Measurements from ENCODE around the gene MCF2L2. TPM values are rescaled to one million over a fixed set of nuclear protein-coding genes. Genes with fewer than 3 reads are reported as not detected.

The MCF2L2 gene
- total and polyA plus RNA-seq, 7 donors, result 0.17 to 2.7 (median 0.57) TPM

DNA sequence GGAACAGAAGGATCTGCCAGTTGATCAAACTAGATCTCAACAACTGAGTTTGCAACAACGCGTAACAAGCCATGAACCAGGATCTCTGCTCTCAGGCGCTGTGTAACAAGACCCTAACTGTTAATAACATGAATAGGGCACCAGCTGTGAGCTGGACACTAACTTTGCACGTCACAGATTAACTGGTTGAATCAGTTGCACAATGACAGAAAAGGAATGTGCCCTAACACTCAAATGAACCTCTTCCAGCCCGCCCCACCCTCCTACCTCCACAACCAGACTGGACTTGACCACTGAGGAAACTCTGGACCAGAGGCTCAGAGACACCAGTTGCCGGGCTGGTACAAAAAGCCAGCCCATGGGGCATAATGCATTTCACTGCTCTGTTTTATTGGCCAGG, 34.3 kb downstream of the MCF2L2 start:
- H3K9me3 ChIP-seq, result no peaks in the 10 kb centered on the region
- no peak overlapping the region for H3K4me3 ChIP-seq
- ATAC-seq, result peak in 2 of 4 donors; percentile 18 to 30
- H3K36me3 ChIP-seq (ENCODE audit: insufficient read depth in 1 of 2, low read depth in 1 of 2), result no peaks in the 10 kb centered on the region
- TF ChIP-seq, protein P1, sequence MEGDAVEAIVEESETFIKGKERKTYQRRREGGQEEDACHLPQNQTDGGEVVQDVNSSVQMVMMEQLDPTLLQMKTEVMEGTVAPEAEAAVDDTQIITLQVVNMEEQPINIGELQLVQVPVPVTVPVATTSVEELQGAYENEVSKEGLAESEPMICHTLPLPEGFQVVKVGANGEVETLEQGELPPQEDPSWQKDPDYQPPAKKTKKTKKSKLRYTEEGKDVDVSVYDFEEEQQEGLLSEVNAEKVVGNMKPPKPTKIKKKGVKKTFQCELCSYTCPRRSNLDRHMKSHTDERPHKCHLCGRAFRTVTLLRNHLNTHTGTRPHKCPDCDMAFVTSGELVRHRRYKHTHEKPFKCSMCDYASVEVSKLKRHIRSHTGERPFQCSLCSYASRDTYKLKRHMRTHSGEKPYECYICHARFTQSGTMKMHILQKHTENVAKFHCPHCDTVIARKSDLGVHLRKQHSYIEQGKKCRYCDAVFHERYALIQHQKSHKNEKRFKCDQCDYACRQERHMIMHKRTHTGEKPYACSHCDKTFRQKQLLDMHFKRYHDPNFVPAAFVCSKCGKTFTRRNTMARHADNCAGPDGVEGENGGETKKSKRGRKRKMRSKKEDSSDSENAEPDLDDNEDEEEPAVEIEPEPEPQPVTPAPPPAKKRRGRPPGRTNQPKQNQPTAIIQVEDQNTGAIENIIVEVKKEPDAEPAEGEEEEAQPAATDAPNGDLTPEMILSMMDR (IDR thresholded peaks at IDR 0.05), result no peak
- DNase-seq, result no peak
- intact Hi-C loops (cut with DNase I), result no loop called here
- H3K4me1 ChIP-seq, result peaks cover 3% of the 10 kb centered on the region
- H3K27ac ChIP-seq, result no peak overlapping the region
- 40 to 51% (median 40%) methylated on average over 6 of the region's 6 CpGs for WGBS, 3 donors
- no peaks in the 10 kb centered on the region for H3K27me3 ChIP-seq (ENCODE audit: insufficient read depth in 3 of 3, low read length in 2 of 3)

DNA sequence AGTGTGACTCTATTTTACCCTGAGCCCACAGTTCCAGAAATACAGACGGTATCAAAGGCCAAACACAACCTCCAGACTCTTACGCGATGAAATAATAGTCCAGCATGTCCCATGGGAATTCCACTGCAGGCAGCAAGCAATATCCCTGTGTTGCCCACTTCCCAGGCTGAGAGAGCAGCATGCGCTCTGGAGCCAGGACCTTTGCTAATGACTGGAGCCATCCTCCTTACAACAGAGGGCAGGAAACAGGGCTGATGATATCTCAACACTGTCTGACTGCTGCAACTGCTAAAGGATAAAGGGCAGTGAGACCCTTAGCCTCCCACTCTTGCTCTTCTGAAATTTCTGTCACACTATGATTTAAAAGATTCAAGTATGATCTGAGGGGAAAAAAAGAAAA, 34.8 kb downstream of the MCF2L2 start:
- Histone ChIP-seq H3K9me3 (no peaks in the 10 kb centered on the region), H3K27ac (no peak overlapping the region), H3K27me3 (ENCODE audit: insufficient read depth in 3 of 3, low read length in 2 of 3) (no peaks in the 10 kb centered on the region), H3K4me3 (no peak overlapping the region), H3K4me1 (peaks cover 3% of the 10 kb centered on the region), H3K36me3 (ENCODE audit: insufficient read depth in 1 of 2, low read depth in 1 of 2) (no peaks in the 10 kb centered on the region)
- peak in 1 of 4 donors; percentile 11 for ATAC-seq
- intact Hi-C loops (cut with DNase I), result no loop called here
- 38 to 49% (median 44%) methylated on average over 4 of the region's 4 CpGs for WGBS, 3 donors
- no peak for DNase-seq
- TF ChIP-seq, protein P1 (IDR thresholded peaks at IDR 0.05), result no peak

DNA sequence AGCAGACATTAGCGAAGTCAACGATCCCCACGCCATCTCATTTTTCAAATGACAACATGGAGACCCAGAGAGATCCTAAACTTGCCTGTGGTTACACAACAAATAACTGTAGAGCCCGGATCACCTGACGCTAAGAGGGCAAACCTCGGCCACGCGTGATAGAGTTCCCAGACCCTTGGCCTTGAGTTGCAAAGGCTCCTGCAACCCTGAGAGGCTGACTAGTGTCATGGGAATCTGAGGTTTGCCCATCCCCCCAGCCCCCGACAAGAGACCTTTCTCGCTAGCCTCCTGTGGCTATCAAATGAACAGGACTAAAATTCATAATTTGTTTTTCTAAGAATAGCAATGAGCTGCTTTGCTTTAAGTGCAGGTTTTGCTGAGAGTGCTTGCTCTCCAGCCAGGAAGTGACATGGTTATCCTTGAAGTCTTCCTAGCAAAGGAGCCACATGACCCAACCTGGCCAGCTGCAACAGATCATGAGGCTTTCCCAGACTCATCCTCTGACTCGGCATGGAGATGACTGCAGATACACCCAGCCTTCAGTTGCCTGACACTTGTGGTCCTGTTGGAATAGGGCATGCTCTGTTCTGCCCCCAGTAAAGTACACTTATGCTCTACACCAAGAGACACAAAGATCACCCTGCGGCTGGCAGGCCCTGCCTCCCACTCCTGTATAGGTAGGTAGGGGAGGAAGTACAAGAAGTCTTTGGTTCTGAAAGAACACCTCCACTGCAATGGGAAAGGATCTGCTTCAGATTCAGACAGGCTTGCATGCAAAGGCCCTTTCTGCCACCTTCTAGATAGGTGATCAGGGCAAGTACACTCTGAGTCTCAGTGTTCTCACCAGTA, 36.0 kb downstream of the MCF2L2 start:
- no peaks in the 10 kb centered on the region for H3K27me3 ChIP-seq (ENCODE audit: insufficient read depth in 3 of 3, low read length in 2 of 3)
- TF ChIP-seq, protein P1 (IDR thresholded peaks at IDR 0.05), result no peak
- H3K4me1 ChIP-seq, result peaks cover 3% of the 10 kb centered on the region
- no peaks in the 10 kb centered on the region for H3K36me3 ChIP-seq (ENCODE audit: insufficient read depth in 1 of 2, low read depth in 1 of 2)
- DNase-seq (no peak), ATAC-seq (peak; percentile 72 to 94 (median 92))
- no peaks in the 10 kb centered on the region for H3K9me3 ChIP-seq
- intact Hi-C loops (cut with DNase I), result no loop called here
- peak overlapping the region; percentile 43 for H3K27ac ChIP-seq
- no peak overlapping the region for H3K4me3 ChIP-seq
- WGBS, 3 donors, result 50 to 77% (median 64%) methylated on average over 12 of the region's 12 CpGs

DNA sequence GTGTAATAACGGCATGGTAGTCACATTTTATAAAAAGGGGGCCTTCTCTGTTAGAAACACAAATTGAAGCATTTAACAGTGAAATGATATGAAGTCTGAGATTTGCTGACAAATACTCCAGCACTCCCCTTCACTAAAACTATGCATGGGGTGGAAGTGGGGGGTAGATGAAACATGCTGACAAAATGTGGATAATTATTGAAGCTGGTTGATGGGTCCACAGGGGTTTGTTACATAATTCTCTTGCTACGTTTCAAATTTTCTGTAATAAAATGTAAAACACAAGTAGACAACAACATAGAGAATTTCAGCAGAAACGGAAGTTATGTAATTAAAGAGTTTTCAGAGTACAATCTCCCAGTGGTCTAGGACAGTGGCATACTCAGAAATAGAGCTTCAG, 37.0 kb downstream of the MCF2L2 start:
- H3K9me3 ChIP-seq, result no peaks in the 10 kb centered on the region
- peaks cover 3% of the 10 kb centered on the region for H3K4me1 ChIP-seq
- peak overlapping the region; percentile 43 for H3K27ac ChIP-seq
- WGBS, 3 donors, result 72 to 93% (median 89%) methylated on average over 3 of the region's 3 CpGs
- DNase-seq (no peak), ATAC-seq (no peak)
- H3K36me3 ChIP-seq (ENCODE audit: insufficient read depth in 1 of 2, low read depth in 1 of 2), result no peaks in the 10 kb centered on the region
- intact Hi-C loops (cut with DNase I), result no loop called here
- H3K4me3 ChIP-seq, result no peak overlapping the region
- H3K27me3 ChIP-seq (ENCODE audit: insufficient read depth in 3 of 3, low read length in 2 of 3), result no peaks in the 10 kb centered on the region
- TF ChIP-seq, protein P1 (IDR thresholded peaks at IDR 0.05), result no peak
